ENCODE measurements around the gene DAG1.

Gene DAG1
- 25.4 to 33.3 reads per million in 2 experiments for total RNA-seq

DNA sequence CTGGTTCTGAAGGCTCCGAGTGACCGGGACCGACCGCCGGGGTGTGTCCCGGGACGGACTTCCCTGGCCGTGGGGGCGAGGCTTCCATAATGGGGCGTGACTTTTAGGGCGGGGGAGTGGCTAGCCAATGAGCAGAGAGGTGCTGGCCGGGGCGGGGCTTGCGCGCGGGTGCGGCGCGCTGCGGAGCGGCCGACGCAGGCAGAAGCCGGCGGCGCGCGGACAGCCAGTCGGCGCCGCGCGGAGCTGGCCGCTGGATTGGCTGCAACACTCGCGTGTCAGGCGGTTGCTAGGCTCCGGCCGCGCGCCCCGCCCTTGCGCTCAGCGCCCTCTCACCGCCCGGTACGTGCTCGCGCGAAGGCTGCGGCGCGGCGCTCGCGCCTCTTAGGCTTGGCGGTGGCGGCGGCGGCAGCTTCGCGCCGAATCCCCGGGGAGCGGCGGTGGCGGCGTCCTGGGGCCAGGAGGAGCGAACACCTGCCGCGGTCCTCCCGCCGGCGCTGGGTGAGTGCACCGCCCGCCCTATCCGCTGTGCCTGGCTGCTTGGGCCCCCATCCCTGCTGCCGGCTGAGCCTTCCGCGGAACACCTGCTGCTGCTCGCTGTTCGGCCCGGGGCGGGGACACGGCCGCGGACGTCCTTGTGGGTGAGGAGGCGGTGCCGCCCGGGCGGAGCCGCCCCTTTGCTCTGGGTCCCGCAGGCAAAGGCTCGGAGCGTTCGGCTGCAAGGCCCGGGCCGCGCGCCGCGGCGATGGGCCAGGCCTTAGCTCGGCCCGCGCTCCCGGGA lies at the start of gene DAG1:
TSS of gene DAG1 (plus strand) at position 332 of the 778 bp plus-strand sequence. CDS start 40,268 bp downstream, outside the sequence.
- peak; percentile 91 for DNase-seq (ENCODE audit: low read depth)

DNA sequence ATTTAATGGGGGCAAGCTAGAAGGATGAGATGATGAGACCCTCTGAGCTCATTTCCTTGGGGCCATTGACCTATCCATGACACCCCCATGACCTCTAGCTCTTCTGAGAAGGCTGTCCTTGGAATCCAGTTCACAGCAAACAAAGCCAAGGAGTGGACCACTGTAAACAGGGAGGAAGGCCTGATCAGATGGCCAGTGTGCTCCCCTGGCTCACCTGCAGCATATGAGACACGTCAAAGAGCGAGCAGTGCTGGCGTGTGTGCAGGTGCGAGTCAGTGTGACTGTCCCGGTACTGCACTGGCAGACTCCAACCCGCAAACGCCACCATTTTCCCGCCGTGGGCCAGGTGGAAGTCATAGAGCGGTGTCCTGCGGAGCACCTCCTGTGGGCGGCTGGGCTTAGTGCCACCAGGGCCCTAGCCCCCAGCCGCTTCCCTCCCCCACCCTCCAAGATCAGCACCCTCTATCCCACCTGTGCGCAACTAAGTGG lies 48.1 kb upstream of the DAG1 start:
- DNase-seq (ENCODE audit: low read depth), result no peak

DNA sequence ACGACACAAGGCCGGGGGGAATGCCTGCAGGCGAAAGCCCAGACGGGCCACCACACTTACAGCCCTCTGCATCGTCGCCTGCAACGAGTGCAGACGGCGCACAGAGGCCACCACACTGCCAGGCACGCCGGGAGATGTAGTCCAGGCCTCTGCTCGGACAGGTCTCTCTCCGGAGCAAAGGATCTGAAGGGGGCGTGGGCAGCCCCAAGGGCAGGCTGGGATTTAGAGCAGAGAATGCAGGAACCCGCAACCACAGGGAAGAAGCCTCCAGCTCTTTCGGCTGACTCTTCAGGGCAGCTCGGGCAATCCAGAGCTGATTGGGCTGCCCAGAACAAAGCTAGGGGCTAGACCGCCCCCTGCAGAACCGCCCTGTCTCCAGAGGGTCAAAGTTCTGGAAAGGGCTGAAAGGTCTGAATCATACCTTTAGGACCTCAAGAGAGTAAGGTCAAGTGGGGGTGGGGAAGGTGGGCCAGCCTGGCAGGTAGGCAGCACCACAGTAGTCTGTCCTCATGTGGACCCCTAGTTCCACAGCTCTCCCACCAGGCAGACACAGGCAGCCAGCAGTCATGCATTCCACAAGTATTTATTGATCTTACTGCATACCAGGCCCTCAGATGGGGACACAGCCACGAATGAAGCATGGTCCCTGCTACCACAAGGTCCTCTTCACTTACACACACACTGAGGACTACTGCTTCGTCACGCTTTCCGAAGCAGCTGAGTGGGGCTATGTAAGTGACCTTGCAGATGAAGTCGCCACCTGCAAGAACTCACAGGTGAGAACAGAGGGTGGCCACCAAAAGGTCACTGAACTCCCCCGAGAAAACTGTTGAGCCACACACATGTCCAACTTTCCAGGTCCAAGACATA lies 47.5 kb upstream of the DAG1 start, which contains the start of gene AMT:
TSS of gene AMT (minus strand) at position 95 of the 870 bp plus-strand sequence. CDS start at position 72, 23 bp downstream.
- no peak for DNase-seq (ENCODE audit: low read depth)

DNA sequence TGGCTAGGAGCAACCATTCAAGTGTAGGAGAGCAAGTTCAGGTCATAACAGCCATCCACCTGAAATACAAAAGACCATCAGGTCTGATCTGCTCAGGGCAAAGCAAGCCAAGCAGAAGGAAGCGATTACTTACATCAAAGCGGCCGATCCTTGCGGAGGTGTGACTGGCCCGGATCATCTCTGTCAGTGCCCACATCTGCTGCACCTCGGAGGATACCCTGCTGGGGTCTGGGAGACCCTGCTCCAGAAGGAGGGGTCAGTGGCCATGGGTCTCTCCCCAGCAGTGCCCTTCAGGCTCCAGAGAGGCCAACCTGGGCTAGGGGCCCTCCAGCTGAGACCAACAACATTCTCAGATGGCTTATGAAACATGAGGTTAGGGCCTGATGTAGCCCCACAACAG lies 45.3 kb upstream of the DAG1 start:
- no peak for DNase-seq (ENCODE audit: low read depth)

DNA sequence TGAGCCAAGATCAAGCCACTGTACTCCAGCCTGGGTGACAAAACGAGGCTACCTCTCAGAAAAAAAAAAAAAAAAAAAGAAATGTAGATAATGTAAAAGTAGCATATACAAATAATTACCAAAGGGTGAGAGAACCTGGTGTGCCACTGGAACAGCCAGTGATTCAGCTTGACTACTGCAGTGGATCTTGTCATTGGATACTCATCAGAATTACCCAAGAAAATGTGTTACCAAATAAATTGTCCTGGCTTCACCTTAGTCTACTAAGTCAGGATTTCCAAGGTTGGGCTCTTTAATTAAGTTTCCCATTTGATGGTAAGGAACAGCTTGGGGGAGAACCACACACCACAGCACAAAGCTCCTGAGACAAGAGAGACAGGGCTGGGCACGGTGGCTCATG lies 42.5 kb upstream of the DAG1 start:
- no peak for DNase-seq (ENCODE audit: low read depth)

DNA sequence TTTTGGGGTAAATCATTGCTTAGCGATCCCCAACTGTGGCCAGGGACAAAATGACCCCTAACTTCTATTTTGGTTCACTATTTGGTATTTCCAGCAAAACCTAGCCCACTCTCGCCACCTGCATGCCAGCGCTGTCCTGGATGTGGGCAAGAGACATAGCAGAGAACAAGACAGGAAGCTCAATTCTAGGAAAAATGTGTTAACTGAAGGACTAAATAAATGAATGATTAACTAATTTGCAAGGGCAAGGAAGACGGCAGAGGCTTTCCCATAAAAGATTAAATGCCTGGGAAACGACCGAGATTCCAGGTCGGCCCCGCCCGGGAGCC lies 41.4 kb upstream of the DAG1 start:
- DNase-seq (ENCODE audit: low read depth), result no peak

DNA sequence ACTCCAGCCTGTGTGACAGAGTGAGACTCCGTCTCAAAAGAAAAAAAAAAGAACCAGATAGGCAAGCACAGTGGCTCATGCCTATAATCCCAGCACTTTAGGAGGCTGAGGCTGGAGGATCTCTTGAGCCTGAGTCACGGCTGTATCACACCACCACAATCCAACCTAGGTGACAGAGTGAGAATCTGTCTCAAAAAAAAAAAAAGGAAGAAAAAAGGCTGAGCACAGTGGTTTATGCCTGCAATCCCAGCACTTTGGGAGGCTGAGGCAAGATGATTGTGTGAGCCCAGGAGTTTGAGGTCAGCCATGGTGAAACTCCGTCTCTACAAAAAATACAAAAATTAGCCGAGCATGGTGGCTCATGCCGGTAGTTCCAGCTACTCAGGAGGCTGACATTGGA lies 35.3 kb upstream of the DAG1 start:
- DNase-seq (ENCODE audit: low read depth), result no peak

DNA sequence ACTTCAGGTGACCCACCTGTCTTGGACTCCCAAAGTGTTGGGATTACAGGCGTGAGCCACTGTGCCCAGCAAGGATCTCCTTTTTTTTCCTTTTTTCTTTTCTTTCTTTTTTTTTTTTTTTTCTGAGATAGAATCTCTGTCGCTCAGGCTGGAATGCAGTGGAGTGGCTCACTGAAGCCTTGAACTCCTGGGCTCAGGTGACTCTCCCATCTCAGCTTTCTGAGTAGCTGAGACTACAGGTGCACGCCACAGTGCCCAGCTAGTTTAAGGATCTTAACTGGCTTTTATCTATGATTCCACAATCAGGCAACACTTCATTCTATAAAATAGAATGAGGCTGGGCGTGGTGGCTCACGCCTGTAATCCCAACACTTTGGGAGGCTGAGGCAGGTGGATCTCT lies 24.7 kb upstream of the DAG1 start:
- DNase-seq (ENCODE audit: low read depth), result no peak

DNA sequence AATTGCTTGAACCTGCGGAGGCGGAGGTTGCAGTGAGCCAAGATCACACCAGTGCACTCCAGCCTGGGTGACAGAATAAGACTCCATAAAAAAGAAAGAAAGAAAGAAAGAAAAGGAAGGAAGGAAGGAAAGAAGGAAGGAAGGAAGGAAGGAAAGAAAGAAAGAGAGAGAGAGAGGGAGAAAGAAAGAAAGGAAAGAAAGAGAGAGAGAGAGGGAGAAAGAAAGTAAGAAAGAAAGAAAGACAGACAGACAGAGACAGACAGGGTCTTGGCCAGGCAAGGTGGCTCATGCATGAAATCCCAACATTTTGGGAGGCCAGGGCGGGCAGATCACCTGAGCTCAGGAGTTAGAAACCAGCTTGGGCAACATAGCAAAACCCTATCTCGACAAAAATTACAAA lies 16.4 kb upstream of the DAG1 start:
- DNase-seq (ENCODE audit: low read depth), result no peak

DNA sequence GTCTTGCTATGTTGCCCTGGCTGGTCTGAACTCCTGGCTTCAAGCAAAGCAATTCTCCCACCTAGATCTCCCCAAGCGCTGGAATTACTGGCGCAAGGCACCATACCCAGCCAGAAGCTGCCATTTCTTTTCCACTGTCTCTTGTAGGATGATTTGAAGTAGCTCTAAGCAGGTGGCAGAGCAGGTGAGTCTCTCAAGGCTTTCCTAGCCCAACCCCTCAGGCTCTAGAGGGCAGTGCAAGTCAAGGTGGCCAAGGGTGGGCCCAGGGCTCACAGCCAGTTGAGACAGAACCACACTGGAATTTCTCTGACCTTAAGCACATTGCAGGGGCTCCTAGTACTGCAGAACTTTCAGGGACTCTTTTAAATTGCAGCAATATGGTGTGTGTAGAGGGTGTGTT lies 15.6 kb upstream of the DAG1 start:
- DNase-seq (ENCODE audit: low read depth), result no peak

DNA sequence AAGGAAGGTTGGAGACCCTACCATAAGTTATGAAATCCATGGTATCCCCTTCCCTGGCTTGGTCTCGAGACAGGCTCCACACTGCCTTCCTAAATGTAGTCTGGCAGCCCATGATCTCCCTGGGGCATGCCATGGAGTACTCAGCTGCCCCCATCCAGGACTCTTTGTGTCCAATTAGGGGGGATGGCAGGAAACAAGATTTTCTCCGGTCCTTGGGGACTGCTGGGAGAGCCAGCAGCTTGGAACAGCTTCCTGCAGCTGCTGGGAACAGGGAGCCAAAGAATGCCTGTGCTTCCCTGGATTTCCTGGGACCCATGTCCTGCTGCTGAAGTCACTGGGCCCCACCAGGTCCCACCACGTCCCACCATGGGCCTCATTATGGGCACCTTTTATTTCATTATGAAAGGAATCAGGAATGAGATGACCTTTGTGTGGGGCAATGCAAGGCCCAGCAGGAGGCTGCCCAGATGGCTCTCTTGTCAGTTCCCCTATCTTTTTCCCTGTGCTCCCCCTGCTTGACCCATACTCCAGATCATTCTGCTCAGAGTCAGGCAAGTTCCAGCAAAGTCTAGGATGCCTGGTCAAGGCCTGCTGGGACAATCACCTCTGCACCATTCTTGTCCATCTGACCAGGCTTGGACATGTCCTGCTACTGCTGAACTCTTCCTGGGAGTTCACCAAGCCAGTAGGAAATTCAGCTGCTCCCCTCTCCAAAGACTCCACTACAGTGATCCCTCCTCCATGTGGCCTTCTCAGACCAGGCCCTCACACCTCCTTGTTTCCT lies 15.0 kb upstream of the DAG1 start:
- no peak for DNase-seq (ENCODE audit: low read depth)

DNA sequence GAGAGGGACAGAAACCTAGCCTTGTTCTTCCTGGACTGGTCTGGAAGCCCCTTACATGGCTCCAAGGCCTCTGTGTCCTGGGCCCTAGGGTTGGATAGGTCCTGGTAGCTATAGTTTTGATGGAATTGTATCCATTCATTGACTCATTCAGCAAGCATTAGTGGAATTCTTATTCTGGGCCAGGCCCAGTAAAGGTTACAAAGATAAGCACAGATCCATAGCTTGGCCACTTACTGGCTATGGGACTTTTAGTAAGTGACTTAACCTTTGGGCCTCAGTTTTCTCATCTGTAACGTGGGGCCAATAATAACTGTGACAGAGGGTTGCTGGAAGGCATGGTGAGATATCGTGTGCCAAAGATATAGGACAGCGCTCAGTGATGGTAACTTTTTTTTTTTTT lies 13.6 kb upstream of the DAG1 start:
- no peak for DNase-seq (ENCODE audit: low read depth)

DNA sequence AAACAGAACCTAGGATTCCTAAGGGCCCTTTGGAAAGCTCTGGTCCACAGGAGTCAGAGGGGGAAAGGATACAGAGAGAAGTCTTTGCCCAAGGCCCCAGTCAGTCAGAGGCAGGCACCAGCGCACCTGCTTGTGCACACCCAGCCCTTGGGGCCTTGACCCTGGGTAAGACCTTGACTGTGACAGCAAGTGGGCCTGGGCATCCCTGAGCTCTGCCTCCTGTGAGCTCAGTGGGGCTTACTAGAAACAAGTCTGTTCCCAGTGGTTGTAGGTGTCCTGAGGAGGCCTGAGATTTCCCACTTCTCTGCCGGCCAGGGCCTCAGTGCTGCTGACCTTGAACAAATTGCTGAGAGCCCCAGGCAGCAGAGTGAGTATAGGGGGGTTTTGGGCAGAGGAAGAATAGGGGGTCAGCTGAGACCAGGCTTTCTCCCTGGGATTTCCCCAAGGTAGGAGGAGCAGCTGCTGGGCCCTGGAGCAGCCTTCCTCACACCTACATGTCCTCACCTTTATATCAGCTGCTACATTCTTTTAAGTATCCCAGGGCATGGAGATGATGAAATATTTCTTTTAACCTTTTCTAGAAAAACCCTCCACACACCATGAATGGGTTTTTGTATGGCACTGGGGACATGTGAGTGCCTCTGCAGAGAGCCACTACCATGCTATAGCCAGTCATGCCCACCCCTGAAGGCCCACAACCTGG lies 9.7 kb upstream of the DAG1 start:
- DNase-seq (ENCODE audit: low read depth), result no peak

DNA sequence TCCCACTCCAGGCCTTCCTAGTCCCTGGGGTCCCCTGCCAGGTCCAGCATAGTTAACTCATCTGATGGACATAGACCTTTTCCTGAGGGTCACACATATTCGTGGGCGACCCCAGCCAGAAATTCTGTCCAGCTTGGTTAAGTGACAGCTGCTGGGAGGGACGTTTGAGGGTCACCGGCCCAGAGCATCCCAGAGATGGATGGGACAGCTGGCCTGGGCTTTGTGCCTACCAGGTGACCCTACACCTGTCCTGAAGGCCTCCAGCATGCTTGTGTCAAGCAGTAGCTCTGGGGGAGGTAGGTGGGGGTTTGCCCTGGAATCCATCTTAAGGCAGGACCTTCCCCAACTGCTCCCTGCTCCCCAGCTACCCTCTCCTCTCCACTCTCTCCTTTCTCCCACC lies 9.1 kb upstream of the DAG1 start:
- no peak for DNase-seq (ENCODE audit: low read depth)

DNA sequence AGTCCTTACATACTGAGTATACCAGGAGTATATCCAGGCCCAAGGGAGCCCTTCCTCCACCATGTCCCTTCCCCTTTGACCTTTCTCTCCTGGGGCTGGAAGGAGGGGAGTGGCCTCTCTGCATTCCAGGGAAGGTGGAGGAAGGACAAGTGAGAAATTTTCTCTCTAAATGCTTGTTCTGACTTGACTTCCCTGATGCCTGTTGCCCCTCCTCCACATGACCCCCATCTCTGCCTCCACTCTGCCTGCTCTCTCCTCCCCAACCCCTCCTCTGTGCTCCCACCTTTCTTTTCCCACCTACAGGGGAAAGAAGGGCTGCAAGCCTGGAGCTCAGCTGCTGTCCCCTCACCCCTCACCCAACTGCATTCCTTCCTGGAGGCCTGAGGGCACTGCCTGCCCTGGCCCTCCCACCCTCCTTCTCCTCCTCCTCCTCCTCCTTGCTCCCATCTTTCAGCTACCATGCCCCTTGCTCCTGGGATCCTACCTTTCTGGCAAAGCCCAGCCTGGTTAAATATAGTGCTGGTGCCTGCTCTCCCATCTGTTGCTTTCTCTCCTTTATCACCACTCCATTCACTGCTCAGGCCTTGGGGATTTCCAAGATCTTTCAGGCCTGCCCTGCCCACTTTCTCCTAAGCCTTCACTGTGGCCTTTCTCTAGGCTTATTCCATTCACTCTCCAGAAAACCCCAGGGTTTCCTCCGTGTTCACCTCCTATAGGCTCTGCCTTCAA lies 8.5 kb upstream of the DAG1 start:
- no peak for DNase-seq (ENCODE audit: low read depth)

DNA sequence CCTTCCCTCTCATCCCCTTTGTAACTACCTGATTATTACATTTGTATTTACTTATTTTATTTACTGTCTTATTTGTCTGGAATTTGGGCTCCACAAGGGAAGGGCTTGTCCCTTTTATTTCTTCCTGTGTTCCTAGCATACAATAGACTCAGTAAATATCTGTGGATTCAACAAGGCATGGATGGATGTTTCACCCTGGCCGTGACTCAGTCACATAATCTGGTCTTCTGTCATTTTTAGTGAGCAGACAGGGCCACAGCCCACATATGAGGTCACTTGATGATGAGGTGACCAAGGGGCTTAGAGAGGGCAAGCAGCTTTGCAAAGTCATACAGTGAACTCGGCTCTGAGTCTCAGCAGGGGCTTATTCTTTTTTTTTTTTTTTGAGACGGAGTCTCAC lies 7.8 kb upstream of the DAG1 start:
- DNase-seq (ENCODE audit: low read depth), result no peak

DNA sequence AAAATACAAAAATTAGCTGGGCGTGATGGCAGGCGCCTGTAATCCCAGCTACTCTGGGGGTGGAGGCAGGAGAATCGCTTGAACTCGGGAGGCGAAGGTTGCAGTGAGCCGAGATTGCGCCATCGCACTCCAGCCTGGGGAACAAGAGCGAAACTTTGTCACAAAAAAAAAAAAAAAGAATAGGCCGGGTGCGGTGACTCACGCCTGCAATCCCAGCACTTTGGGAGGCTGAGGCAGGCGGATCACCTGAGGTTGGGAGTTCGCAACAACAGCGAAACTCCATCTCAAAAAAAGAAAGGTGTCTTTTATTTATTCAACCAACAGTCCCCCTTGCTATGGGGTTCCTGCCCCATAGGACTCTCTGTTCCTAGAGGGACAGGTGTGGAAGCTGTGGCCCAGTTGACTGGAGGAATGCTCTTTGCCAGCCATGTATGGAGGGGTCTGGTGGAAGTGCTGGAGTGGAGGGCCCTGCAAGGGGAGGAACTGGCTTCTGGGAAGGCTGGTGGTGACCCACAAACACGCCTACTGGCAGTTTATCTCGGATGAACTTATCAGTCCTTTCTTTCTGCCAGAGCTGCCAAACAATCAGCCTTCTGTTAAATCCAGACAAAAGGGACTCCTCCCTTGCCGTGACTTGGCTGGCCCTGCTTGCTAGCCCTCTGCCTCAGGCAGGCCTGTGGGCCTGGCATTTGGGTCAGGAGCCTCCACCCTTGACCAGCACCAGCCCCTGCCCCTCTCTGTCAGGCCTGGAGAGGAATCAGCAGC lies 4.6 kb upstream of the DAG1 start:
- no peak for DNase-seq (ENCODE audit: low read depth)

DNA sequence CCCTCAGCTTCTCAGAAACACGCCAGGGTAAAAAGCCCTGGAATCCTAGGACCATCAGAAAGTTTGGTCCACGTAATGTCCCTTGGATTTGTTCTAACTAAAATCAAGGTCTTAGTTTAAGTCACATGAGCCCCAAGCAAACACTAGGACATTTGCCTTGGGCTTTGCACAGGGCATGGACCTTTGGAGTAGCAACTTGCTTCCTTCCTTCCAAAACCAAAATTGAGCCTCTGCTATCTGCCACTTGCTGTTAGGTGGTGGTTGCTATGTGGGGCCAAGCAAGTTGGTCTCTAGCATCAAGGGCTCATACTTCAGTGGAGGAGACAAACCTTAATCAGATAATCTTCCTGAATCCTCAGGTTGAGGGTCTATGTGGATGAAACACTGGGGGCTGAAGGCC lies 4.0 kb upstream of the DAG1 start:
- no peak for DNase-seq (ENCODE audit: low read depth)

DNA sequence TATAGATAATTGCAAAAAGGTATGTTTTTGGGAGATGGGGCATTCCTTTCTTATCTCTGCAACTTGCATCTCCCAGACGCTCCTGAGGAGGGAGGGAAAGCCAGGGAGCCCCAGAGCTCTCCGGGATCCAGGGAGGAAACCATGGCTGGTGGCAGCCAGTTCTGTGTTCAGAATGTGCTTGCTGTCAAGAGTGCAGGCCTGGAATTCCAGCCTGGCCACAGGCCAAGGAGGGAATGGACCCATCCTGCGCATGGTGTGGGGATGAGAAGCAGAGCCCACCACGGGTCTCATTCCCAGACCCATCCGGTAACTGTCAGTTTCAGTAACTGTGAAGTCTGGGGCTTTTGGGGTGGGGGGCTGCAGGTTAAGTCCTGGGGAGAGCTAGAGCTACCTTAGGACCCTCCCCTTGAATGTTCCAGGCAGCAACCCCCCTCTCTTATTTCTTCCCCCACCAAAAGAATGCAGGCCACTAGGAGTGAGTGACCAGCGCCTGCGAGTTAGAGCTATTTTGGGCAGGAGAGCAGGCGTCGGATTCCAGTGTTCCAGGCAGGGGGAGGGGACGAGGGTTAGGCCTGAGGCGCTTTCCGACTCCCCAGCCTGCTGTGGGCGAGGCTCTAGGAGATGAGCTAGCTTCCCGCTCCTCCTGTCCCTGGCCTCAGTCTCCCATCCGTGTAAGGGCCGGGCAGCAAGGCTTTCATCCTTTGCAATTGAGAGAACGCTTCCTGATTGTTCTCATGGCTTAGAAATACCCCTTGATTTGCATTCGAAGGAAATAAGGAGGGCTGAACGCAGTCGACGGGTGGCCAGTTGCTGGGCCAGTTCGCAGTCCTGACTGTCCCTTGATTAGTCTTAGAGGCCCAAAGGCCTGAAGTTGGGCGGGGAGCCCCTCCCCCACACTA lies 781 bp upstream of the DAG1 start:
- no peak for DNase-seq (ENCODE audit: low read depth)

Measured in T follicular helper cell (primary cell).